Sigmoid colon (tissue), 4 donors: ENCODE data around the gene ARVCF.

ENCODE experiments used
- POLR2AphosphoS5 ChIP-seq, 4 donors: sonication (generic); formaldehyde crosslinking; IDR thresholded peaks; one replicate each; pipeline ENCODE4 v1.6.1; 2017; ENCODE audit warnings: antibody characterized with exemption in 4 of 4
- TF ChIP-seq, protein P1 (sequence below), 4 experiments: fragments of 450-650 bp in 3 of 4; fragments of 200-600 bp in 1 of 4; IDR thresholded peaks; one replicate each; pipeline ENCODE4 v1.5.1; 2016 to 2019; ENCODE audit warnings: antibody characterized with exemption in 4 of 4, mild to moderate bottlenecking in 3 of 4, moderate library complexity in 2 of 4

DNA sequence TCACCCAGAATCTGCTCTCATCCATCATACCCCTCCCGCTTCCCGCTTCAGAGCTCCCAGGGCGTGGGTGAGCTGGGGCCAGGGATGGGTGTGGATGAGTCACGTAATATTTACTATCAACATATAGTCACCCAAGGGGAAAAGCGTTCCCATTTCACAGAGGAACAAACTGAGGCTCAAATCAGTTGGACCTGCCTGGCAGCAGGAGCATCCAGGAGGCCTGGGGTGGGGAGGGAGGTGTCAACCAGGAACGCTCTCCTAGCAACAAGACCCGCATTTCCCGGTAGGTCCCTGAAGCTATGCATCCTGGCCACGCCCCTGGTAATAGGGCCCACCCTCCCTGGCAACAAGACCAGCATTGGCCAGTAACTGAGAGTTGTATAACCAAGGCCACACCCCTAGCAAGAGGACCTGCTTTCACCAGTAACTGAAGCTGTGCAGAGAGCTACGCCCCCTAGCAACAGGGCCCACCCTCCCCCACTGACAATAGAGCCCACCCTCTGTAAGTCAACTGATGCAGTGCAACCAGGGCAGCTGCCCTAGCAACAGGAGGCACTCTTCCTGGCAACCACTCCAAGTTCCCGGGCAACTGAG lies 42.3 kb downstream of the ARVCF start:
- TF ChIP-seq, protein P1, sequence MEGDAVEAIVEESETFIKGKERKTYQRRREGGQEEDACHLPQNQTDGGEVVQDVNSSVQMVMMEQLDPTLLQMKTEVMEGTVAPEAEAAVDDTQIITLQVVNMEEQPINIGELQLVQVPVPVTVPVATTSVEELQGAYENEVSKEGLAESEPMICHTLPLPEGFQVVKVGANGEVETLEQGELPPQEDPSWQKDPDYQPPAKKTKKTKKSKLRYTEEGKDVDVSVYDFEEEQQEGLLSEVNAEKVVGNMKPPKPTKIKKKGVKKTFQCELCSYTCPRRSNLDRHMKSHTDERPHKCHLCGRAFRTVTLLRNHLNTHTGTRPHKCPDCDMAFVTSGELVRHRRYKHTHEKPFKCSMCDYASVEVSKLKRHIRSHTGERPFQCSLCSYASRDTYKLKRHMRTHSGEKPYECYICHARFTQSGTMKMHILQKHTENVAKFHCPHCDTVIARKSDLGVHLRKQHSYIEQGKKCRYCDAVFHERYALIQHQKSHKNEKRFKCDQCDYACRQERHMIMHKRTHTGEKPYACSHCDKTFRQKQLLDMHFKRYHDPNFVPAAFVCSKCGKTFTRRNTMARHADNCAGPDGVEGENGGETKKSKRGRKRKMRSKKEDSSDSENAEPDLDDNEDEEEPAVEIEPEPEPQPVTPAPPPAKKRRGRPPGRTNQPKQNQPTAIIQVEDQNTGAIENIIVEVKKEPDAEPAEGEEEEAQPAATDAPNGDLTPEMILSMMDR (IDR thresholded peaks at IDR 0.05): no peak
- TF ChIP-seq POLR2AphosphoS5 (IDR thresholded peaks at IDR 0.05): no peak
